NCI-H2227 (cell line): Measurements from ENCODE around the gene EHHADH.
A peak's percentile ranks its signal among the peaks of the same experiment; 100 is the strongest.
"Not testable (repeated sequence)": the region's sequence is repeated elsewhere in the genome, so short reads cannot be mapped to it uniquely, and the experiment has no call there.

Source experiments
- DNase-seq: peaks from one replicate; lab custom pipeline; 2025; ENCODE audit not compliant: unreplicated experiment; lab: John Stamatoyannopoulos, UW

The EHHADH gene

GRCh38 chr3:185253645-185254410 lies at the start of gene EHHADH:
TSS of gene EHHADH (minus strand) at chr3:185254049. CDS start at chr3:185254022, 27 bp downstream.
- DNase-seq: peak; percentile 79

- DNase-seq: not testable (repeated sequence)
Measured at GRCh38 chr3:185299918-185300426, 46.1 kb upstream of the EHHADH start.

DNA sequence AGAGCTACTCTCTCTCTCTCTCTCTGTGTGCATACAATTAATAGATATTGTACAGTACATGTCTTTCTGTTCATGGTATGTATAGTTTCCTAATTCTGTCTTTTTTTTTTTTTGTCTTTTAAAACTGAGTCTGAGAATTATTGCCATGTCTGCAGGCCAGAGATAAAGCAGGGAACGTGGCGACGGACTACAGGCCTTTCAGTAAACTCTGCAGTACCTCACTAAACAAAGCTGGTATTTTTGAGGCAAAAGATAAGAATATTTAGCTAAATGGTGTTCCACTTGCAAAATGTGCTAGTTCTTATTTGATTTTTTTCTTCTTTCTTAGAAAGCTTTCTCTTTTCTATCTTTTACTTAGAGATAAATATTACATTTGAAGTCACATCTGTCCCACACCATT lies 44.0 kb upstream of the EHHADH start:
- no peak for DNase-seq

DNA sequence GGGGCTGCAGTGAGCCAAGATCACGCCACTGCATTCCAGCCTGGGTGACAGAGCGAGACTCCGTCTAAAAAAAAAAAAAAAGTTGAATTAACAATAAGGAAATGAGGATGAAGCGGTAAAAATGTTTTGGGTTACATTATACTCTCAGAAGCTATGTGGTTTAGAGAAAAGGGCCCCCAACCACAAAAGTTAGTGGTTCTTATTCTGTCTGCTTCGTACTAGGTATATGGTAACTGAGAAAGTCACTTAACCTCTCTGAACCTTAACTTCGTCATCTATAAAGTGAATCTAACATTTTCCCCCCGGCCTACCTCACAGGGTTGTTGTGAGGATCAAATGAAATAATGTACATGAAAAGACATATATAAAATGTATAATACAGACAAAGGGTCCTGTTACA lies 38.4 kb upstream of the EHHADH start:
- no peak for DNase-seq

- no peak for DNase-seq
Measured at GRCh38 chr3:185290266-185290665, 36.4 kb upstream of the EHHADH start.

DNA sequence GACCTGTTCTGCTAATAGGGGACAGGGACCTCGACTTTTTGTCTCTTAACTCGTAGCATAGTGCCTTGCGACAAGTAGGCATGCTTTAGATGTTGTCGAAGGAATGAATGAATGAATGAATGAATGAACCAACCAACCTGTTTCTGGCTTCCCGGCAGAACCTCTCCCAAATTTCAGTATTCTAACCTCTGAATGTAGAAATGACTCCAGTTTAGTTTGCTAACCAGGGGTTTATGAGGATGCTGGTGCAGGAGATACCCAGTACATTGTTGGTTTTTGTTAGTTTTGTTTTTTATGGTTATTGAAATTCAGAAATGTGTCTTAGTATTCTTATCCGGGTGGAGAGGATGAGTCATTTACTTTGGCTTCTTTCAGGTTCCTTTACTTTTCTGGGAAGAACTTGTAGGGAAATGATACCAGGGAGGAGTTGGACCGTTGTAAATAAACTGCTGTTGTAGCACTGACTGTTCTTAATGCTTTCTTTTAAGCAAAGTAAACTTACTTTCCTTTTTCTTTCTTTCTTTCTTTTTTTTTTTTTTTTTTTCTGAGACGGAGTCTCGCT lies 29.6 kb upstream of the EHHADH start:
- no peak for DNase-seq

DNA sequence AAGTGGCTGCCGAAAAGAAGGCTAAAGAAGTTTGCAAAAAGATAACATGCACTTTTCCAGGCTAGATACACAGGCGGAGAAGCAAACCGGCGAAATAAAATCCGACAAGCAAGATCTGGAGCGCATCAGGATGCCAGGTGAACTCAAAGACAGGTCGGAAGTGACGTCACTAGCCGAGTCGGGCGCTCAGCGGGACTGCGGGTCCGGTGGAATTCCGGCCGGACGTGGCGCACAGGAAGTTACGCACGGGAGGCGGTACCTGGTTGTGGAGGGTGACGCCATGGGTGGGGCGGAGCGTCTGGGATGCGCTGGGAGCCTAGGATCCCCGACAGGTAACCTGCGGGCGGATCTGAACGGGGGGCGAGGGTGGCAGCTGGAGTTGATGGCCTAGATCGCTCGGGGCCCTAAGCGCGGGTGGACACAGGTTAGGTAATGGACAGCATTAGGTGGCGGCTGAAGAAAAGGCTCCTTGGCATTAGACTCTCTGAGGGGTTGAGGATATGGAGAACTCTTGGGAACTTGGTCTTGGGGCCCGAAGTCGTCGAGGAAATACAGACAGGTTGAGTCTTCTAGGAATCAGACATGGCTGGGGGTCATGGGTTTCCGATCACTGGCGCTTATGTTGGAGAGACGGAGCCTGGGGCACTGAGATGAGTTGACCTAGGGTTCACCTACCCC lies 29.0 kb upstream of the EHHADH start:
- DNase-seq: peak; percentile 98

GRCh38 chr3:185280572-185281365 lies 26.9 kb upstream of the EHHADH start:
- DNase-seq: peak; percentile 80

DNA sequence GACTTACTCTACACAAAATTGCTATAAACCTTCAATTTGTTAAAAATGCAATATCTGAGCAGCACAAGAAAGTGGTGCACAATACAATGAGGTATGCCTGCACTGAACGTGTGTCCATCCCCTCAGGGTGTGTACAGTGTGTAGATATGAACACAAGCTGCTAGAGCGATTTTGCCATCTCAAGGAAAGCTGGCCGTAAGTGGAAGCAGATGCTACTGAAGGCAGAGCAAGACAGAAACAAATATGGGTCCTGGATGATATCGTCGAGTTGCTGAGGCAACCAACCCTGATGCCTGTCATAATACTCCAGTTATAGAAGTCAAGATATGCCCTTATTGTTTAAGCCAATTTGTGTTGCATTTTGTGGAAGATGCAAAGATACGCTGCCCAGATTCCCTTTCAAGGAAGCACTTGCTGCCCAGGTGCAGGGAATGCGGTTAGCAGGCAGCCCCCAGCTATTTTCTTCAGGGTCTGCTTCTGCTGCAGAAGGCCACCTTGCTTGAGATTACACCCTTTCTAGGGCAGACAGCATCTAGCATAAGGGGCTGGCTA lies 25.8 kb upstream of the EHHADH start:
- no peak for DNase-seq

DNA sequence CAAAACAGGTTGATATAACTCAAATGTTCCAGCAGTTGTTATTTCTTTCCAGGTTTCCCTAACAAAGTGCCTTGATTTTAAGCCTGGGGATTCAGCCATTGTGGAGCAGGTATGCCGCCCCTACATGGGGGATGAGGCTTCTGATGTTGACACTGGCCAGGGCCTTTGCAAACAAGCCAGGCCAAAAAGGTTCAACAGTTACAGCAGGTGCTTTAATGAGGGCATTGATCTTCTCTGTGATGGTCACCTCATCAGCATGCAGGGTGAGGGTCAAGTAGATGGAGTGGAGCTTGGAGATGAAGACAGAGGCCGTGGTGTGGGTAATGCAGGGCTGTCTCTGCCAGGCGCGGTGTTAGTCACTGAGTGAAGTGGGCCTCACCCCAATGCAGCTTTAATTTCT lies 22.6 kb upstream of the EHHADH start:
- no peak for DNase-seq

GRCh38 chr3:185272033-185272432 lies 18.2 kb upstream of the EHHADH start:
- DNase-seq: no peak

DNA sequence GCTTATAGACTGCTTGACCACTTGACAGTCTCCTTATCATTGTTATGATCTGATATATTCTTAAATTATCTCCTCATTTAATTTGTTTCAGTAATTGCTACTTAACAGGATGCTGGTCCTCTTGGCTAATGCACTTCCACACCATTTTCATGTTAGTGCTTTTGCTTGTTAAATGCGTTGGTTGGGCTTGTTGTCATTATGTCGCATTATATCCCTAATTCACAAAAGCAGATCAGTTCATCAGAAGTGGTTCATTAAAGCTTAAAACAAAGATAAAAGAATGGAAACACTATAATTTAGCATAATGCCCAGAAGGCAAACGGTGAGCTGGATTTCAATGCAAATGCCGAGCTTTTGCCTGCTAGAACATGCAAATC lies 17.1 kb upstream of the EHHADH start:
- DNase-seq: no peak

GRCh38 chr3:185270262-185270955 lies 16.6 kb upstream of the EHHADH start:
- peak; percentile 31 for DNase-seq

DNA sequence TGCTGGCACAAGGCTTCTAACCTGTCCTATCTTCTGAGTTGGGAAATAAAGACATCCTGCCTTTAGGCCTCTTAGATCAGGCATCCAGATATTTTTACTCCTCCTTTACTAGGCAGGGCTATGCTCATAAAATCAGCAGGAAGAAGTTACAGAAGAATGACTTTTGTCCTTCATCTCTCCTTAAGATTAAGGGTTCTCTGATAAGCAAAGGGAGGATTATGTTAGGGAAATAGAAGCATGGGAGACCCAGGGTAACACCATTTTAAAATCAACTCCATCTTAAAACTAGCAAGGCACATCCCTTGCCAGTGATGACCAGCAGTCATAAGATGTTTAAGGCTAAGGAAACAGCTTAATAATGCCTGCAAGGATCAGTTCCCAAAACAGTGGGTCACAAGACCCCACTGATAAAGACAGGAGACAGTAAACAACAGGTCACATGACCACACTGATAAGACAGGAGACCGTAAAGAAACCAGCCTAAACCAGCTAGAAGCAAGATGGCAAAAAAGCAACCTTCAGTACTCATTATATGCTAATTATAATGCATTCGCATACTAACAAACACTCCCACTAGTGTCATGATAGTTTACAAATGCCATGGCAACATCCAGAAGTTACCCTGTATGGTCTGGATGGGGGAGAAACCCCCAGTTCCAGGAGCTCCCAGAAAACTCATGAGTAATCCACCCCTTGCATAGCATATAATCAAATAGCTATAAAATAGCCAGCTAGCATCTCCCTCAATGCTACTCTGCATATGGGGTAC lies 14.5 kb upstream of the EHHADH start:
- no peak for DNase-seq

DNA sequence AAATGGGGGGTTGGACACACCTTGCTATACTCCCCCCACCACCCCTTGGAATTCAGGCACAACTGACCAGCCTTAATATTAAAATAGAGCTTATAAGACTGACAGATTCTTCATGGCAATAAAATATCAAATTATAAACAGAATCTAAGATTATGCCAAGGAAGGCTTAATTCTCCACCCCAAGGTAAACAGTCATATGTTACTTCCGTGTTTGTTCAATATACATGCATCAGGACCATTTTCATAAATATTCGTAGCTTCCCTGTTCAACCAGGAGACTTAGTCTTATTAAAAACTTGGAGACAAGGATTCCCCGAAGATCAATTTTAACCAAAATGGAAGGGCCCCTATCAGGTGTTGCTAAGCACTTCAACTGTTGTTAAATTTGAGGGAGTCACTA lies 13.3 kb upstream of the EHHADH start:
- DNase-seq: no peak

- no peak for DNase-seq
Measured at GRCh38 chr3:185264849-185265553, 11.2 kb upstream of the EHHADH start.

DNA sequence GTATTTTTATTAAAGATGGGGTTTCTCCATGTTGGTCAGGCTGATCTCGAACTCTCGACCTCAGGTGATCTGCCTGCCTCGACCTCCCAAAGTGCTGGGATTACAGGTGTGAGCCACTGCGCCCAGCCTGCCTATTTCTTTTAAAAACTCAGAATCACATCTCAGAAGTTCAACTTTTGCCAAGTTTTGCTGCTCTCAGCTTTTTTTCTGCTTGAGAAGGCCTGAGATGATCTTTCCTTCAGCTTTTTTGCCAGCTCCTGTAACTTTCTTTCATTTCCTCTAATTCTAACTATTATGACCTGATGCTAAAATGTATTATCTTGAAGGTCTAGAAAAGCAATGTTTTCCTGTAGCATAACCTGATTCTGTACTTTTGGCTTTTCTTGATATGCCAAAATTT lies 9.6 kb upstream of the EHHADH start:
- no peak for DNase-seq

DNA sequence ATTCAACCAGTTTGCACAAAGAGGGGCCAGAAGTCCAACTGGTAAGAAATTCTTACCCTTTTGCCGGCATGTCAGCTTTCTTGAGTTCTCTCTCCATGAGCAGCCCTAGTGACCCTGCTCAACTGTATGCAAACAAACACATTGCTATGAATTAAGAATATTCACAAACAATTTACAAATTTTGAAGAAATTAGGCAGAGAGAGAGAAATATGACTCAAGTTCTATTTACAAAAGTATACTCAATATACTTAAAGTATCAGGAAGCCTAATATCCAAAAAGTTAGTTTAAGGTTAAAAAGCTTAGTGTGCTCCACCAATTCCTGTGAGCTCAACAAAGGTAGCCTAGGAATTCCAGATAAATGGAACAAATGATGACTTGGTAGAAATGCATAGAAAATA lies 3.5 kb upstream of the EHHADH start:
- no peak for DNase-seq

DNA sequence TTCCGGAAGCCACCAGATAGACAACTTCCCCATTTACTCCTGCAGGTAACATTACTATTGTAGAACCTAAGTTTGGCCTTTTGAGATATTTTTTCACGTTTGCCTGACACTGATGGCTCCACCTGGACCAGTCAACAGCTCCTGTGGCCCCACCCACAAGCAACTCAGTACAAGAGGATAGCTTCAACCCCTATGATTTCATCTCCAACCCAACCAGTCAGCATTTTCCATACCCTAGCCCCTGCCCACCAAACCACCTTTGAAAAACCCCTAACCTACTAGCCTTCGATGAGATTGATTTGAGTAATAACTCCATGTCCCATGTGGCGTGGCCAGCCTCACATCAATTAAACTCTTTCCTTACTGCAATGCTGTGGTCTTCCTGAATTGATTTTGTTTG lies 950 bp upstream of the EHHADH start:
- DNase-seq: no peak
